ENCODE results near the gene HRH2. TPM values are rescaled to one million over a fixed set of nuclear protein-coding genes. Genes with fewer than 3 reads are reported as not detected.
"Not testable (repeated sequence)": the region's sequence is repeated elsewhere in the genome, so short reads cannot be mapped to it uniquely, and the experiment has no call there.

The HRH2 gene
- total RNA-seq, 1 experiment from 2014 or later, result 0.98 TPM

DNA sequence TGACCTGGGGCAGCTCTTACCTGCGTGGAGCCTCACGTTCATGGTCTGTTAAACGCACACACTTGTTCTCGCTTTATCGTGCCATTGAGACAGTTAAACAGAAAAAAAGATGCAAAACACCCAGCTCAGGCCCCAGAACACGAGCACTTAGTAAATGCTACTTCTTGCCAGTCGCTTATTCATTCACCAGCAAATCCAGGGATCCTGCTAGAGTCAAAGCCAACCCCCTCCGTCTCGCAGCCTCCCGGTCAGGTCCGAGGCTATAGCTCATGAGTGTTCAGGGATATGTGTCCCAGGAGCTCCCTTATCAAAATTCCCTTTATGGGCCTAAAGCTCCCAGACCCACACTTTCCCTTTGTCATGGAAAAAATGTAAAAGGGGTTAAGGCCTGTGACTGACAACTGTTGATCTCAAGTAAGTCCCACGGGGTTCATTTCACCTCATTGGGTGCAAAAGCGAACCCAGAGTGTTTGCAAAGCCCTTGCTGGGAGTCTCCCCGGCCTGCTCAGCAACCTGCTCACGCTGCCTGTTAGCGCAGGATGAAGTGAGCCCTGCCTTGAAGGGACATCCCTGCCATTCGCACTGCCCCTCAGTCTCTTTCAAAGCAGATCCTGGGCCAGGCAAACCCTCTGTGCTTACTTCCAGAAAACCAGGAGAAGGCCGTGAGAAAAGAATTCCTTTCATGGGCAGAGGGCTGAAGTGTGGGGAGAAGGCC, 40.7 kb downstream of the HRH2 start:
- no peak for DNase-seq (ENCODE audit: low read depth)
- in situ Hi-C loops (cut with HindIII; ENCODE audit: low pct_unique_long_range_greater_than_20kb, low sequenced_read_pairs), result no loop called here

DNA sequence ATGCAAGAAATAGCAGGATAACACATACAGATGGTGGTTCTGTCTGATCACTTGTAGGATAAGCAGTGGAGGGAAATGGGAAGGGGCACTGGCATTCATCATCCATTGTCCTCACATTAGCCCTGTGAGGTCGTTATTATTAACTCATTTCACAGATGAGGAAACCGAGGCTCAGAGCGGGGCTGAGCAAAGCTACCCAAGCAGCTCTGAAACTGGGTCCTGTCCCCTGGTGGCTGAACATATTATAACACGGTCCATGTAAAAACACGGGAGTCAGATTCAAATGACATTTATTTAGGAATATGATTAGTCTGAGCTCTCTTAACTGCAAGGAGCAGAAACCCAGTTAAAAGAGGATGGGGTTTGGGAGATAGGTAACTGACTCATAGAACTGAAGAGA, 43.1 kb downstream of the HRH2 start:
- in situ Hi-C loops (cut with HindIII; ENCODE audit: low pct_unique_long_range_greater_than_20kb, low sequenced_read_pairs), result no loop called here
- DNase-seq (ENCODE audit: low read depth), result no peak

DNA sequence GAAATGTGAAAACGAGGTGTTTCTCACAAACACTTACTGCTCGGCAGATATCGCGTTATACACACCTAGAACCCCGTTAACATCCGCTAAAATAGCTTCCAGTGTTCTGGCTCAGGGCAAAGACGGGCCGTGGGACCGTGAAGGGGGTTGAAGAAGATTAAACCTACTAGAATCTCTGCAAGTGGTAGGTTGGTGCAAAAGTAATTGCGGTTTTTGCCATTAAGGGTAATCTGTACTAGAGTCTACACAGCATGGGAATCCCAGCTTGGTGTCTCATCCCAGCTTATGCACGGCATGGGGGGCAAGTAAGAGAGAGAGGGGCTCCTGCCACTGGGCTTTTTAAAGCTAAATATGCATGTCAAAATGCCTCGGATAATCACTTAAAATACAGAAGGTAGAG, 43.9 kb downstream of the HRH2 start:
- in situ Hi-C loops (cut with HindIII; ENCODE audit: low pct_unique_long_range_greater_than_20kb, low sequenced_read_pairs), result no loop called here
- no peak for DNase-seq (ENCODE audit: low read depth)

DNA sequence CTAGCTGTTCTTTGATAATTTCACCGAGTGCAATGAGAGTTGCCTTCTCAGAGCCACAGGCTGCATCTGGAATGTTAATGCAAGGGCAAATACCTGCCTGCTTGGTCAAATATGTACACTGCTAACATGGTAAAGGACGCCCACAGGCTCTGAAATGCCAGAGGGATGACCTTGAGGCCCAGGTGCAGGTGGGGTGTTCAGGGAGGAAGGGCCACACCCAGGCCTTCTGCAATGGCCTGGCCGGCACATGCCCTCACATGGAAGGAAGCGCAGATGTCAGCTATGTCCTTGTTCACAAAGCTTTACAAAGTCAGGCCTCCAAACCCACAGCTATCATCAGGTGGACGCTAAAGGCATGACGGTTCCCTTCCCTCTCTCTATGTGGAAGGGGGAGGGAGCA, 48.6 kb downstream of the HRH2 start:
- no peak for DNase-seq (ENCODE audit: low read depth)
- in situ Hi-C loops (cut with HindIII; ENCODE audit: low pct_unique_long_range_greater_than_20kb, low sequenced_read_pairs), result no loop called here

DNA sequence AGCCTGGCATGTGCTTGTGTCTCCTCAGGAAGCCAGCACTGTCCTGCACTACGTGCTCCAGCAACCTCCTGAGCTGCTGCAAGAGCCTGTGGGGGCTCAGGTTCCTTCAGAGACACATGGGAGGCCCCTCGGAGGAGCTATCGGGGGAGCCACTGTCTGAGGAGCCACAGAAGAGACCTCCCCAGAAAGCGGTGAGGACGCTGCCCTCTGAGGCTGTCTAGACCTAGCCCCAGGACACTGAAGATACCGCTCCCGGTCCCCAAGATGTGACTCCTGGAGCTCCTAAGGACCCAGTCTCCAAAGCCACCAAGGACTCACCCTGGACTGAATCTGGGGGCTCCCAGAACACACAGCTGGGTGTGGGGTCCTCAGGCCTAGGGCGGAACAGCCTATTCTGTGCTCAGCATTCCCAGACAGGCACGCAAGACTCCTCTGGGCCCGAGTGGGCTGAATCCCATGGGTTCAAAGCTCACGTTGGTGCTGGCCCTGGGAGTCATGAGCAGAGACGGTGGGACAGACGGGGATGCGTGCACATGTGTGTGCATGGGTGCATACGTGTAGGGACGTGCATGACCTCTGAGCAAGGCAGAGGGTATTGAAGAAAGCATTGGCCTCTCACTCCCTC, 50.0 kb downstream of the HRH2 start:
- no peak for DNase-seq (ENCODE audit: low read depth)
- in situ Hi-C loops (cut with HindIII; ENCODE audit: low pct_unique_long_range_greater_than_20kb, low sequenced_read_pairs), result no loop called here

DNA sequence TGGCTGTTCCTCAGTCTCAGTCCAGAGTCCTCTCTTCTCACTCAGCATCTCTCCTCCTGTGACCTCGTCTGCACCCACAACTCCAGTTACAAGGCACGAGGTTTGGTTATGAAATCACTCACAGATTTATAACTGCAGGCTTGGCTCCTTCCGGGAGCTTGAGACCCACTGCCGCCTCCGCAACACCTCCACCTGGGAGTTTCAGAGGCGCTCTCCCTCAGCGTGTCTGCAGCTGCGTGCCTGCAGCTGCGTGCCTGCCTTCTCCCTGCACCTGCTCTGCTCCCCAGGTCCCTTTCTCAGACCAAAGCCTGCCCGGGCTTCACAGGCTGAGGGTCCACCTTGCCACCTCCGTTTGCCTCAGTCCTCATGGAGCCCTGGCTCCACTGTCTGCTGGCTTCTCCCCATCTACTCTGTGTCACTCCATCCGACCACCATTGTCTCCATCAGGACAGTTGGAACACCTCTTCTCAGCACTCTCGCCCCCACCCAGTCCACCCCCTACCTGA, 51.5 kb downstream of the HRH2 start:
- in situ Hi-C loops (cut with HindIII; ENCODE audit: low pct_unique_long_range_greater_than_20kb, low sequenced_read_pairs), result no loop called here

DNA sequence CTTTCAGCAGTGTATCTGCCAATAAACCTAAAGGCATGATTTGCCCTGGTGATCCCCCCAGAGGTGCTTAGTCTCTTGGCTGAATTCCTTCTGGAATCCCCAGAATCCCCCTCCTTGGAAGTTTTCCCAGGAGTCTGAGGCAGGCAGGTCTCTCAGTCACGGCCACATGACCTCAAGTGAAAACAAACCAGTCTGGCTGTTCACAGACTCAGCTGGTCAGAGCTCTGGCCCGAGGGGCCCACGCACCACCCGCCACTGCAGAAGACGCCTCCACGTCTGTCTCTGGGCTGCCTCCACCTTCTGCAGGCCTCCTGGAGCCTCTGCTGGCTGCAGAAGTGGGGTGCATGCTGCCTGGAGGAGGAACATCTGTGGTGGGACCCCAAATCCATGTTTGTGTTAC, 52.5 kb downstream of the HRH2 start:
- DNase-seq (ENCODE audit: low read depth), result no peak
- in situ Hi-C loops (cut with HindIII; ENCODE audit: low pct_unique_long_range_greater_than_20kb, low sequenced_read_pairs), result no loop called here

More for the DNA sequence above, 51.5 kb downstream of the HRH2 start:
- DNase-seq (ENCODE audit: low read depth), result no peak

DNA sequence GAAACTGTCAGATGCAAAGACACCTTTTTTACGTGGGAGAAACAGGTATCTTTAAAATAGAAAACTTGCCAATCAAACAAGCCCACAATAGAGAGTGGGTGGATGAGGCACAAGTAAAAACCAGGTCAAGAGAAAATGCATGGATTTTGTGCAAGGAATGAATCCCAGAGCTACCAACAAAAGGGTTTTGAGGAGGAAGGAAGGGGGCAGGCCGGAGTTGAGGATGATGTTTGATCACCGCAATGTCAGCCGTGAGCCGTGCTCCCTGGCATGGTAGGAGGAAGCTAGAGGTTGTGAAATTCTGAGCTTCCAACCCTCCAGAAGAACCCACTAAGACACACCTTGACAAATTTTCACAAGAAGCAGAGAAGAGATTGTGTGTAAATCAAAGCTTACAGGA, 53.2 kb downstream of the HRH2 start:
- no peak for DNase-seq (ENCODE audit: low read depth)
- in situ Hi-C loops (cut with HindIII; ENCODE audit: low pct_unique_long_range_greater_than_20kb, low sequenced_read_pairs), result no loop called here

DNA sequence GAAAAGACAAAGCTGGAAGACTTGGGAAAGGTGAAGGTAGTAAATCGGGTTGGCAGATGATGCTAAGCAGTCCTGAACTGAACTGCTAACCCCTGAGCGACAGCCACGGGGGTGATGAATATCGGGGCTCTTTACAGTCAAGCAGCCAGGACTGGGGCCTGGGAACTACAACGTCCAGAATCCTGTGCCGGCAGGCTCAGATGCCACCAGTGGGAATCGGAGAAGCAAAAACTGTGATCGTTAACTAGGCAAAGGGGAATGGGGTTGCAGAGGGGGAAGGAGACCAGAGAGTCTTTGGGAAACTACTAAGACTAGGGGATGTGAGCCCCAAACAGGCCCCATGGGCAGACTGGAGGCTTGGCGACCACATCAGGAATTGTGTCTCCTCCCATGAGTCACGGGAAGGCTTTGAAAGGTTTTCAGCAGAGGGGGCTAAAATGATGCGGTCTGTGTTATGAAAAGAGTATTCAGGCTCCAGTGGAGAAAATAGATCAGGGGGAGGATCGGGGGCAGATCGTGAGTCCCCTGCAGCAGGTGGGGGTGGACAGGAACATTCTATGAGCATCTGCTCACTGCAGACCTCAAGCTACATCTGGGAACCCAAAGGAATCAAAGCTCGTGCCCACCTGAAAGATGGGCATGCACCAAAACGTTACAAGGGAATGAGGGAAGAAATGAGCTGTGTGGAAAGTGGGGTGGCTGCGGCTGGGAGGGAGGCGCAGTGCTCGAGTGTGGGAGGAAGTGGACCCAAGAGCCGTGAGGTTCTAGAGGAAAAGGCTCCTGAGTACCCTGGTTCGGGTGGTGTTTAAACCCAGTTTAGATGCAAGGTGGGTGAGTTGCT, 53.8 kb downstream of the HRH2 start:
- DNase-seq (ENCODE audit: low read depth), result no peak
- in situ Hi-C loops (cut with HindIII; ENCODE audit: low pct_unique_long_range_greater_than_20kb, low sequenced_read_pairs), result no loop called here

DNA sequence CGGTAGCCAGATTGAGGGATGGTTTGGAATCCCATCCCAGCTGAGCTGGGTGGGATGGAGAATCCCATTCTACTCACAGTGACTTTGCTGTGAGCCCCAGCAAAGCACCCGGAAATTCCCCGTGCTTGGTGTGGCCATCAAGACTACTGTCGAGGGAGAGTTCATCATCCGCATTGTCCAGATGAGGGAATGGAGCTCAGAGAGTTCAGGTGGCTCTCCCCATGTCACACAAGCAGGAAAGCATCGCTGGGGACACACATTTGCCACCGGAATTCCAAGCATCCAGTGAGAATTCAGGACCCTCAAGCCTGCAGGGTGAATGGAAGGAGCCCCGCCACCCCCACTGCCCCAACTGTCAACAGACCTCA, 54.4 kb downstream of the HRH2 start:
- in situ Hi-C loops (cut with HindIII; ENCODE audit: low pct_unique_long_range_greater_than_20kb, low sequenced_read_pairs), result no loop called here
- no peak for DNase-seq (ENCODE audit: low read depth)

DNA sequence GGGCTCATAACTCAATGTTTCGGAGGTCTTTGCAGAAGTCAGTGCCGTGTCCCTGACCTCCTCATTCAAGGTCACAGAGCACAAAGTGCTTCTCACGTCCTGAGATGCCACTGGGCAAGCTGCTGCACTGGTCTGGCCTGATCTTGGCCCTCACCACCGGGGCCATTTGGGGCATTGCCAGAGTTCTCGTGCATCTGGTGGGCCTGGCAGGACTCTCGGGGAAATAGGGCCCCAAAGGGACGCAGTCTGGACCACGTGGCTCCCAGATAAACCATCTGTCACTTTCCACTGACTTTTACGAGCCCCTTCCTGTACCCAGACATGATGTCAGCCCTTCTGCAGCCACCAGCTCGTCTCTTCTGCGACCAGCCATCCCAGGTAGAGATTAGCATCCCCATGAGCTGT, 54.8 kb downstream of the HRH2 start:
- no peak for DNase-seq (ENCODE audit: low read depth)
- in situ Hi-C loops (cut with HindIII; ENCODE audit: low pct_unique_long_range_greater_than_20kb, low sequenced_read_pairs), result no loop called here

DNA sequence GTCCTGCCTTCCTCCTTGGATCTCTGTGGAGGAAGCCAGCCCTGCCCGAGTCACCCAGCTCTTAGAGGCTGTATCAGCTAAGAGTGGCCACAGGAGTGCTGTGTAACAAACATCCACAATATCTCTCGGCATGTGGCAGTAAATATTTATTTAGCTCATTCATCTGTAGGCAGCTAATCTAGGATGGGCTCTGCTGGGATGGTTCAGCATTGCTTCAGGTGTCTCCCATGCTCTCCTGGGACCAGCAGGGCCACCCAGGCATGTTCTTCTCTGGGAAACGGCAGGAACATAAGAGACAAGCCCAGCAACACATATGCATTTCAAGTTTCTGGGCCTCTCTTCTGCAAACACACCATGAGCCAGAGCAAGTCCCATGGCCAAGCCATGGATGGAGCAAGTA, 56.1 kb downstream of the HRH2 start:
- DNase-seq (ENCODE audit: low read depth), result no peak
- in situ Hi-C loops (cut with HindIII; ENCODE audit: low pct_unique_long_range_greater_than_20kb, low sequenced_read_pairs), result no loop called here

DNA sequence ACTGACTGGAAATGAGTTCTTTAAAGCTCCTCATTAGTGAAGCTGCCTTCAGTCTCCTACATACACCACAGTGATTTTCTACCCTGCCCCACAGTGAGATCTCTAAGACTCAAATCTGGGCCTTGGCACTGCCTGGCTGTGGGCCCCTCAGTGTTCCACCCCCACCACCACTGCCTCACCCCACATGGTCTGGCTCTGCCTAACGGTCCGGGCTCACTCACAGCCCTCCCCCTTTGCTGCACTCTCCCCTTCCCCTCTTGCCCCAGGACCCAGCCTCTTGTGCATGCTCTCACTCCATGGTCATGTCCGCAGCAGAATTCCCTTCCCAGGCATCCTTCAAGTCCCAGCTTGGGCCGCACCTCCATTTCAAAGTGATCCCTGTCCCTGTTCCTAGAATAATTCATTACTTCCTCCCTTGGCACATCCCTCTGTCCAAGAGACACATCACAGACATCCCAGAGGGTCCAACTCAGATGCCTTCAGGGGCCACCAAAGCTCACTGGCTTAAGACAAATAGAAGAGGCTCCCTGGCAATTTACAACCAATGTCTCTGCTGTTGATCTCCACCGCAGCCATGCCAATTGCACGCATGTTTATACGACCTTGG, 56.7 kb downstream of the HRH2 start:
- in situ Hi-C loops (cut with HindIII; ENCODE audit: low pct_unique_long_range_greater_than_20kb, low sequenced_read_pairs), result no loop called here
- DNase-seq (ENCODE audit: low read depth), result no peak

DNA sequence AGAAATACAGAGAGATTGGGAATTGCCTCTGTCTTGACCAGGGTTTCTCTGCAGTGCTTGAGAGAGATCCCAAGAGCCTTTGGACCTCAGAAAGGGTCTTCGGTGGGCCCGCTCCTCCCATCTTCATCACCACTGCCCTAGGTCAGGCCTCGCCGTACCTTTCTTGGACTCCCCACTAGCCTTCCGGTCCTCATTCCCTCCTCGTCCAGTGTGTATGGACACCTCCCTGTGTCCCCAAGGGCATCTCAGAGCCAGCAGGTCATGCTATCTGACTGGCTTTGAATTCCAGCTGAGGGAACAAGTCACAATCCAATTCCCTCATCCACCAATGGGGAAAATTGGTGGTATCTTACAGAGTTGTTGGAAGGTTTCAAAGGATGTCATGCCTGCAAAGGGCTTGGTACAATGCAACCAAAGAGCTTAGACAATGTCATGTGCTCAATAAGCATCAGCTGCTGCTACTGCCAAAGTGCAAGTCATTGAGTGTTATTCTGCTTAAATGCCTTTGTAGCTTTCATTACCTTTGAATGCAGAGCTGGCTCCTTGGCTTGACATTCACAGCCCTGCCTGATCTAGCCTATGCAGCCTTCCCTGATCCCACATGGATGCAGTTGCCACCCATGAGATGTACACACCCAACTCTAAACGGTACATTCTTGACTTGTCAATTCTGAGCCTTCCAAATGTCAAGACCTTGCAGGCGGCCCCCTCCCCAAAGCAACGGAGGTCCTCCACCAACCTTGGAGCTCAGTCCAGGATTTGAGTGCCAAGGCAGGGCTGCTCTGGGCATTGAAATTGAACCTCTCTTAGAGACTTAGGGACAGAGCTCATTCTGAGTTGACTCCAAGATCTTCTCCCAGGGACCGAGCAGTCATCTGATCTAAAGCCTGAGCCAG, 58.0 kb downstream of the HRH2 start:
- in situ Hi-C loops (cut with HindIII; ENCODE audit: low pct_unique_long_range_greater_than_20kb, low sequenced_read_pairs), result no loop called here
- DNase-seq (ENCODE audit: low read depth), result no peak

DNA sequence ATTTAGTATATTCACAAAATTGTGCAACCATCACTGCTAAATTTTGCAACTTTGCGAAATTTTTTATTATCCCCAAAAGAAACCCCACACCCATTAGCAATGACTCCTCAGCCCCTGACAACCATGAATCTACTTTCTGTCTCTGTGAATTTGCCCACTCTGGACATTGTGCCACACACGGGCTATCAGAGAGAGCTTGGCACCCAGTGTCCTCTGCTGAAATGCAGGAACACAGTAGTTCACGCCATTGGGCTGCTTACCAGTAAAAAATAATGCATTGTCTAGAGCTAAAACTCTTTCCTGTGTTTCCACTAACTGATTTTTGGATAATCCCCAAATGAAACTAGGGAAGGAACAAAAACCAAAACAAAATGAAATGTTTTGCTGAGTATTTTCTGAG, 60.0 kb downstream of the HRH2 start:
- no peak for DNase-seq (ENCODE audit: low read depth)
- in situ Hi-C loops (cut with HindIII; ENCODE audit: low pct_unique_long_range_greater_than_20kb, low sequenced_read_pairs), result no loop called here

DNA sequence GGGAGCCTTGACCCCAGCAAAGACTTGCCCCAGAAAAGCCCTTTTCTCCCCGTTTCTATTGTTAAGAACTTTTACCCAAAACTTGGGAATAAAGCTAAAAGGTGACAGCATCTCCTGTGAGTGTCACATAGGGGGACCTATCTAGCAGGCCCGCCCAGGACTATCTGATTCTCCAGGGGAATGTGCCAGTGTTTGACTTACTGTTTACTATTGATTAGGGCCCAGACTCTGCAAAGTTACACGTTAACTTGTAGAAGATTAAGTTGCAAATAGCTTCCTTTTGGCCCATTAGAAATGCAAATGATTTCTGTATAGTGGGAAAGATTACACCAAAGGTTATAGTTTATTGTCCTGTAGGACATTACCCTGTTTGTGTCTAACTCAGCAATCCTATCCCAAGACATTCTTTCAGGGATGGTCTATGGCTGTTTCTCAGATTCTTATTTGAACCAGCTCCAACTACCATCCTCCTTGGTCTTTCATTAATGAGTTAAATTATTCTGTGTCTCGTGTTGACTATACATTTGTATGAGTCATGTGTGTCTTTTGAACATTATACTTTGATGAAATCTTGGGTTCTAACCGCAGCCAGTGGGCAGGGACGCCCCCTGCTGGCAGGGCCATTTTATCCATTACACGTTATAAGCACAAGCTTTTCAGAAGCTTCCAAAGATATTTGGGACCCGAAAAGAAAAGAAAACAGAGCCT, 60.7 kb downstream of the HRH2 start:
- DNase-seq (ENCODE audit: low read depth), result no peak

DNA sequence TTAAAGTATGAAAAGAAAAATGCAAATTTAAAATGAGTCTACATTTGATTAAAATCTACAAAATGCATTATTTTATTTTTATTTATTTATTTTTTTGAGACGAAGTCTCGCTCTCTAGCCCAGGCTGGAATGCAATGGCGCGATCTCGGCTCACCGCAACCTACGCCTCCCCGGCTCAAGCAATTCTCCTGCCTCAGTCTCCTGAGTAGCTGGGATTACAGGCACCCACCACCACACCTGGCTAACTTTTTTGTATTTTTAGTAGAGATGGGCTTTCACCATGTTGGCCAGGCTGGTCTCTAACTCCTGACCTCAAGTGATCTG, 61.2 kb downstream of the HRH2 start:
- in situ Hi-C loops (cut with HindIII; ENCODE audit: low pct_unique_long_range_greater_than_20kb, low sequenced_read_pairs); DNase-seq (ENCODE audit: low read depth): not testable (repeated sequence)

More for the DNA sequence above, 60.7 kb downstream of the HRH2 start:
- in situ Hi-C loops (cut with HindIII; ENCODE audit: low pct_unique_long_range_greater_than_20kb, low sequenced_read_pairs), result no loop called here

All from Caki2 (cell line).